ENCODE data around the gene COLQ.
"Not testable (repeated sequence)": the region's sequence is repeated elsewhere in the genome, so short reads cannot be mapped to it uniquely, and the experiment has no call there.

Gene COLQ

GRCh38 chr3:15493436-15493835, 28.1 kb downstream of the COLQ start:
- no peak for DNase-seq (ENCODE audit: extremely low read depth in 1 of 2, low read depth in 1 of 2)

- no peak for DNase-seq (ENCODE audit: extremely low read depth in 1 of 2, low read depth in 1 of 2)
Measured at GRCh38 chr3:15492847-15493360, 28.6 kb downstream of the COLQ start.

- DNase-seq (ENCODE audit: extremely low read depth in 1 of 2, low read depth in 1 of 2): no peak
Measured at GRCh38 chr3:15491143-15491542, 30.4 kb downstream of the COLQ start.

- no peak for DNase-seq (ENCODE audit: extremely low read depth in 1 of 2, low read depth in 1 of 2)
Measured at GRCh38 chr3:15490158-15490557, 31.3 kb downstream of the COLQ start.

- no peak for DNase-seq (ENCODE audit: extremely low read depth in 1 of 2, low read depth in 1 of 2)
Measured at GRCh38 chr3:15488002-15488401, 33.5 kb downstream of the COLQ start.

- no peak for DNase-seq (ENCODE audit: extremely low read depth in 1 of 2, low read depth in 1 of 2)
Measured at GRCh38 chr3:15486979-15487378, 34.5 kb downstream of the COLQ start.

GRCh38 chr3:15486020-15486419, 35.5 kb downstream of the COLQ start:
- no peak for DNase-seq (ENCODE audit: extremely low read depth in 1 of 2, low read depth in 1 of 2)

- not testable (repeated sequence) for DNase-seq (ENCODE audit: extremely low read depth in 1 of 2, low read depth in 1 of 2)
Measured at GRCh38 chr3:15484551-15484950, 37.0 kb downstream of the COLQ start.

- DNase-seq (ENCODE audit: extremely low read depth in 1 of 2, low read depth in 1 of 2): no peak
Measured at GRCh38 chr3:15479400-15480224, 41.9 kb downstream of the COLQ start.

GRCh38 chr3:15478640-15478979, 42.9 kb downstream of the COLQ start:
- DNase-seq (ENCODE audit: extremely low read depth in 1 of 2, low read depth in 1 of 2): no peak

- DNase-seq (ENCODE audit: extremely low read depth in 1 of 2, low read depth in 1 of 2): no peak
Measured at GRCh38 chr3:15477951-15478639, 43.4 kb downstream of the COLQ start.

GRCh38 chr3:15476378-15476777, 45.1 kb downstream of the COLQ start:
- no peak for DNase-seq (ENCODE audit: extremely low read depth in 1 of 2, low read depth in 1 of 2)

GRCh38 chr3:15475161-15475560, 46.3 kb downstream of the COLQ start:
- DNase-seq (ENCODE audit: extremely low read depth in 1 of 2, low read depth in 1 of 2): no peak

- DNase-seq (ENCODE audit: extremely low read depth in 1 of 2, low read depth in 1 of 2): no peak
Measured at GRCh38 chr3:15471861-15472260, 49.6 kb downstream of the COLQ start.

GRCh38 chr3:15470849-15471248, 50.7 kb downstream of the COLQ start:
- DNase-seq (ENCODE audit: extremely low read depth in 1 of 2, low read depth in 1 of 2): no peak

- DNase-seq (ENCODE audit: extremely low read depth in 1 of 2, low read depth in 1 of 2): no peak
Measured at GRCh38 chr3:15470261-15470660, 51.2 kb downstream of the COLQ start.

GRCh38 chr3:15467227-15468181, 54.0 kb downstream of the COLQ start:
- no peak for DNase-seq (ENCODE audit: extremely low read depth in 1 of 2, low read depth in 1 of 2)

- no peak for DNase-seq (ENCODE audit: extremely low read depth in 1 of 2, low read depth in 1 of 2)
Measured at GRCh38 chr3:15465876-15466585, 55.5 kb downstream of the COLQ start.

- DNase-seq (ENCODE audit: extremely low read depth in 1 of 2, low read depth in 1 of 2): no peak
Measured at GRCh38 chr3:15462451-15462850, 59.1 kb downstream of the COLQ start.

GRCh38 chr3:15460891-15461531, 60.5 kb downstream of the COLQ start:
- no peak for DNase-seq (ENCODE audit: extremely low read depth in 1 of 2, low read depth in 1 of 2)
